GM23338 (cell line): ENCODE measurements around the gene SGK1. TPM values are rescaled to one million over a fixed set of nuclear protein-coding genes. Genes with fewer than 3 reads are reported as not detected.

ENCODE experiments used
- ATAC-seq: fragments of 200-7000 bp; cut with Tn5 transposase; 3 replicates; pipeline ENCODE4 v1.9.1; 2020
- DNase-seq: peaks from one replicate; pipeline ENCODE4 v3.0.0-alpha.2; 2015; ENCODE audit warnings: low spot score
- H2AFZ ChIP-seq: fragments of 200-600 bp; sonication (generic); 2 replicates; pipeline ENCODE4 v1.8.0; 2016; ENCODE audit warnings: antibody characterized with exemption, mild to moderate bottlenecking, moderate library complexity
- H3F3A ChIP-seq: fragments of 200-600 bp; sonication (generic); replicated peaks from 2 replicates; pipeline ENCODE4 v1.8.0; 2017; ENCODE audit warnings: antibody characterized with exemption, mixed run types, low read depth
- H3K27ac ChIP-seq: fragments of 200-600 bp; sonication (generic); 2 replicates; pipeline ENCODE4 v1.6.1; 2016; ENCODE audit warnings: low read depth
- H3K27me3 ChIP-seq: fragments of 200-600 bp; sonication (generic); 2 replicates; pipeline ENCODE4 v1.8.0; 2016; ENCODE audit warnings: mild to moderate bottlenecking, mixed run types, moderate library complexity; ENCODE audit not compliant: insufficient read depth
- H3K36me3 ChIP-seq: fragments of 200-600 bp; sonication (generic); 2 replicates; pipeline ENCODE4 v1.8.0; 2016; ENCODE audit warnings: mild to moderate bottlenecking; ENCODE audit not compliant: insufficient read depth
- H3K4me1 ChIP-seq: fragments of 200-600 bp; sonication (generic); 2 replicates; pipeline ENCODE4 v1.8.0; 2016; ENCODE audit warnings: mild to moderate bottlenecking, moderate library complexity; ENCODE audit not compliant: insufficient read depth
- H3K4me2 ChIP-seq: fragments of 200-600 bp; sonication (generic); 2 replicates; pipeline ENCODE4 v1.7.1; 2017; ENCODE audit warnings: mixed run types
- H3K4me3 ChIP-seq: fragments of 200-600 bp; sonication (generic); 2 replicates; pipeline ENCODE4 v1.6.1; 2016; ENCODE audit warnings: mixed run types
- H3K79me2 ChIP-seq: fragments of 200-600 bp; sonication (generic); replicated peaks from 2 replicates; pipeline ENCODE4 v1.8.0; 2017; ENCODE audit warnings: mild to moderate bottlenecking; ENCODE audit not compliant: insufficient read depth
- H3K9me2 ChIP-seq: fragments of 200-600 bp; sonication (generic); 2 replicates; pipeline ENCODE4 v1.8.0; 2017; ENCODE audit not compliant: insufficient read depth
- H4K20me1 ChIP-seq: fragments of 200-600 bp; sonication (generic); replicated peaks from 2 replicates; pipeline ENCODE4 v1.8.0; 2017; ENCODE audit warnings: mild to moderate bottlenecking; ENCODE audit not compliant: insufficient read depth
- H3K27ac Mint-ChIP-seq: 2 replicates; pipeline ENCODE4 v1.8.0; 2020; ENCODE audit warnings: inconsistent platforms, mild to moderate bottlenecking, moderate library complexity, mixed read lengths
- H3K27me3 Mint-ChIP-seq: 3 replicates; pipeline ENCODE4 v1.8.0; 2022; ENCODE audit warnings: low read depth, mild to moderate bottlenecking, moderate library complexity, mixed read lengths, inconsistent platforms; ENCODE audit not compliant: insufficient read depth, poor library complexity
- H3K36me3 Mint-ChIP-seq: 3 replicates; pipeline ENCODE4 v1.8.0; 2021; ENCODE audit warnings: low read depth, mild to moderate bottlenecking, inconsistent platforms, moderate library complexity, mixed read lengths
- H3K4me1 Mint-ChIP-seq: 3 replicates; pipeline ENCODE4 v1.8.0; 2020; ENCODE audit warnings: mild to moderate bottlenecking, inconsistent platforms, mixed read lengths
- H3K4me3 Mint-ChIP-seq: 3 replicates; pipeline ENCODE4 v1.8.0; 2021; ENCODE audit warnings: moderate library complexity, mild to moderate bottlenecking, inconsistent platforms, mixed read lengths
- H3K9me3 Mint-ChIP-seq: 3 replicates; pipeline ENCODE4 v1.8.0; 2020; ENCODE audit warnings: moderate library complexity, mild to moderate bottlenecking, inconsistent platforms, mixed read lengths
- CREB1 ChIP-seq: fragments of 250-450 bp; sonication (Bioruptor Pico); IDR thresholded peaks from 2 replicates; pipeline ENCODE4 v1.5.0; 2020; ENCODE audit warnings: low read depth, mild to moderate bottlenecking, moderate library complexity
- NANOG ChIP-seq: IDR thresholded peaks from 2 replicates; pipeline ENCODE4 v1.6.1; 2016; ENCODE audit warnings: antibody characterized with exemption, borderline replicate concordance
- REST ChIP-seq: IDR thresholded peaks from one replicate; pipeline ENCODE4 v1.6.1; 2018; ENCODE audit warnings: antibody characterized with exemption; ENCODE audit not compliant: unreplicated experiment
- STAT1 ChIP-seq: IDR thresholded peaks from one replicate; pipeline ENCODE4 v1.6.1; 2016; ENCODE audit warnings: antibody characterized with exemption; ENCODE audit not compliant: unreplicated experiment
- ZNF331 ChIP-seq: fragments of 250-450 bp; sonication (Bioruptor Pico); IDR thresholded peaks from 2 replicates; pipeline ENCODE4 v1.5.0; 2020; ENCODE audit warnings: low read depth, mild to moderate bottlenecking, moderate library complexity
- ZNF462 ChIP-seq: fragments of 250-450 bp; sonication (Bioruptor Pico); IDR thresholded peaks from 2 replicates; pipeline ENCODE4 v1.5.0; 2020; ENCODE audit warnings: mild to moderate bottlenecking, moderate library complexity
- polyA plus RNA-seq: library from polyadenylated mRNA; unstranded; fragments of >200 nt; fragmentation: Nextera tagmentation; extraction: Ambion mirVana; gene quantifications from 2 replicates; pipeline ENCODE4 v1.2.1, GENCODE V29; 2016
- total RNA-seq: library from RNA; depleted of rRNA; stranded (reverse); fragments of >200 nt; shearing (Covaris generic); gene quantifications from 2 replicates; pipeline ENCODE4 v1.2.3, GENCODE V29; 2014

SGK1 gene
- total and polyA plus RNA-seq, 2 experiments from 2014 or later: 16.3 to 37.2 TPM

- no peak for TF ChIP-seq ZNF462 (CRISPR knock-in tag)
- no peak for TF ChIP-seq NANOG
- no peak for TF ChIP-seq ZNF331 (CRISPR knock-in tag)
- no peak for TF ChIP-seq STAT1
- TF ChIP-seq CREB1: no peak
These were observed 141.5 kb downstream of the SGK1 start (continued) for GRCh38 chr6:134176264-134176975.

GRCh38 chr6:134175532-134176263, 142.2 kb downstream of the SGK1 start:
- peaks cover 19% of the 10 kb centered on the region for H3K27me3 ChIP-seq
- no peak for TF ChIP-seq REST
- peaks cover 22% of the 10 kb centered on the region for H3K36me3 ChIP-seq
- DNase-seq (peak; percentile 63), ATAC-seq (peak; percentile 1; the same call in 2 of the 3 replicates)
- H3K79me2 ChIP-seq: peaks cover 13% of the 10 kb centered on the region; the same call in 1 of the 2 replicates
- H3K36me3 Mint-ChIP-seq: peaks cover 36% of the 10 kb centered on the region
- peak overlapping the region; percentile 48; the same call in 1 of the 2 replicates for H3K27ac ChIP-seq
- H3K4me2 ChIP-seq: peak overlapping the region; percentile 86
- H3K27me3 Mint-ChIP-seq: peaks cover 14% of the 10 kb centered on the region
- peak overlapping the region; percentile 10; the same call in 1 of the 2 replicates for H3K27ac Mint-ChIP-seq
- peaks cover 31% of the 10 kb centered on the region for H3K4me1 ChIP-seq
- no peaks in the 10 kb centered on the region for H3K9me2 ChIP-seq
- peak overlapping the region; percentile 91 for H2AFZ ChIP-seq
- peaks cover 32% of the 10 kb centered on the region for H3K4me1 Mint-ChIP-seq
- H3F3A ChIP-seq: 0 out of 2 replicates have a peak, but pooled peaks cover 3% of the 10 kb centered on the region
- H3K9me3 Mint-ChIP-seq: no peaks in the 10 kb centered on the region
- H3K4me3 Mint-ChIP-seq: peak overlapping the region; percentile 81
- no peaks in the 10 kb centered on the region for H4K20me1 ChIP-seq
- peak overlapping the region; percentile 74 for H3K4me3 ChIP-seq
